ENCODE data around the gene CRYBG1.

CRYBG1 gene

GRCh38 chr6:106490436-106490835 is 129.9 kb downstream of the CRYBG1 start:
- POLR2A ChIA-PET (ENCODE audit: low non-redundant PET), result no interaction called here
- no peak for DNase-seq (ENCODE audit: low spot score)
- no peak for TF ChIP-seq CTCF (conservative IDR thresholded peaks at IDR 0.05; ENCODE audit: low read depth)
- no peak overlapping the region for H3K27ac ChIP-seq
- CTCF ChIA-PET, result no interaction called here

GRCh38 chr6:106490974-106491373 is 130.5 kb downstream of the CRYBG1 start:
- no peak overlapping the region for H3K27ac ChIP-seq
- DNase-seq (ENCODE audit: low spot score), result no peak
- ChIA-PET CTCF (no interaction called here), POLR2A (ENCODE audit: low non-redundant PET) (no interaction called here)
- TF ChIP-seq CTCF (conservative IDR thresholded peaks at IDR 0.05; ENCODE audit: low read depth), result no peak

GRCh38 chr6:106495014-106495413 is 134.5 kb downstream of the CRYBG1 start:
- ChIA-PET CTCF (no interaction called here), POLR2A (ENCODE audit: low non-redundant PET) (no interaction called here)
- H3K27ac ChIP-seq, result no peak overlapping the region
- no peak for TF ChIP-seq CTCF (conservative IDR thresholded peaks at IDR 0.05; ENCODE audit: low read depth)
- DNase-seq (ENCODE audit: low spot score), result no peak

GRCh38 chr6:106496823-106497222 is 136.3 kb downstream of the CRYBG1 start:
- ChIA-PET CTCF (interaction anchor here (0.5 to 0.6 kb wide), 3 partner anchors 9 to 507 kb away, joined by 3 to 5 read pairs (median 3); no protein-coding TSS in a partner anchor), POLR2A (ENCODE audit: low non-redundant PET) (no interaction called here)
- DNase-seq (ENCODE audit: low spot score), result no peak
- no peak for TF ChIP-seq CTCF (conservative IDR thresholded peaks at IDR 0.05; ENCODE audit: low read depth)
- H3K27ac ChIP-seq, result peak overlapping the region; percentile 84

- H3K27ac ChIP-seq, result peak overlapping the region; percentile 75
- POLR2A ChIA-PET (ENCODE audit: low non-redundant PET), result no interaction called here
- CTCF ChIA-PET, result interaction anchor here (0.8 kb wide), 1 partner anchor 65 kb away, joined by 4 read pairs; no protein-coding TSS in a partner anchor
- TF ChIP-seq CTCF (conservative IDR thresholded peaks at IDR 0.05; ENCODE audit: low read depth), result no peak
- no peak for DNase-seq (ENCODE audit: low spot score)
These were observed 141.4 kb downstream of the CRYBG1 start for GRCh38 chr6:106501960-106502371.

- CTCF ChIA-PET, result interaction anchor here (0.8 kb wide), 1 partner anchor 64 kb away, joined by 4 read pairs; no protein-coding TSS in a partner anchor
- POLR2A ChIA-PET (ENCODE audit: low non-redundant PET), result no interaction called here
- peak; percentile 52 for DNase-seq (ENCODE audit: low spot score)
These were observed 142.0 kb downstream of the CRYBG1 start for GRCh38 chr6:106502559-106502958.

More at GRCh38 chr6:106502559-106502958, 142.0 kb downstream of the CRYBG1 start:
- peak overlapping the region; percentile 71 for H3K27ac ChIP-seq
- no peak for TF ChIP-seq CTCF (conservative IDR thresholded peaks at IDR 0.05; ENCODE audit: low read depth)

Measured in RWPE1 (cell line).